GM12874 (cell line): ENCODE results near the gene SCRN3.

Source experiments
- TF ChIP-seq, protein P1 (sequence below): IDR thresholded peaks from 2 replicates; pipeline ENCODE4 v1.5.1; 2011; ENCODE audit warnings: low read depth, mild to moderate bottlenecking, control low read depth, low read length, moderate library complexity; ENCODE audit not compliant: insufficient read depth

The SCRN3 gene

GRCh38 chr2:174365571-174365970 lies 30.0 kb upstream of the SCRN3 start:
- TF ChIP-seq, protein P1, sequence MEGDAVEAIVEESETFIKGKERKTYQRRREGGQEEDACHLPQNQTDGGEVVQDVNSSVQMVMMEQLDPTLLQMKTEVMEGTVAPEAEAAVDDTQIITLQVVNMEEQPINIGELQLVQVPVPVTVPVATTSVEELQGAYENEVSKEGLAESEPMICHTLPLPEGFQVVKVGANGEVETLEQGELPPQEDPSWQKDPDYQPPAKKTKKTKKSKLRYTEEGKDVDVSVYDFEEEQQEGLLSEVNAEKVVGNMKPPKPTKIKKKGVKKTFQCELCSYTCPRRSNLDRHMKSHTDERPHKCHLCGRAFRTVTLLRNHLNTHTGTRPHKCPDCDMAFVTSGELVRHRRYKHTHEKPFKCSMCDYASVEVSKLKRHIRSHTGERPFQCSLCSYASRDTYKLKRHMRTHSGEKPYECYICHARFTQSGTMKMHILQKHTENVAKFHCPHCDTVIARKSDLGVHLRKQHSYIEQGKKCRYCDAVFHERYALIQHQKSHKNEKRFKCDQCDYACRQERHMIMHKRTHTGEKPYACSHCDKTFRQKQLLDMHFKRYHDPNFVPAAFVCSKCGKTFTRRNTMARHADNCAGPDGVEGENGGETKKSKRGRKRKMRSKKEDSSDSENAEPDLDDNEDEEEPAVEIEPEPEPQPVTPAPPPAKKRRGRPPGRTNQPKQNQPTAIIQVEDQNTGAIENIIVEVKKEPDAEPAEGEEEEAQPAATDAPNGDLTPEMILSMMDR, result no peak

GRCh38 chr2:174368691-174369090 lies 26.8 kb upstream of the SCRN3 start:
- TF ChIP-seq, protein P1, result no peak

DNA sequence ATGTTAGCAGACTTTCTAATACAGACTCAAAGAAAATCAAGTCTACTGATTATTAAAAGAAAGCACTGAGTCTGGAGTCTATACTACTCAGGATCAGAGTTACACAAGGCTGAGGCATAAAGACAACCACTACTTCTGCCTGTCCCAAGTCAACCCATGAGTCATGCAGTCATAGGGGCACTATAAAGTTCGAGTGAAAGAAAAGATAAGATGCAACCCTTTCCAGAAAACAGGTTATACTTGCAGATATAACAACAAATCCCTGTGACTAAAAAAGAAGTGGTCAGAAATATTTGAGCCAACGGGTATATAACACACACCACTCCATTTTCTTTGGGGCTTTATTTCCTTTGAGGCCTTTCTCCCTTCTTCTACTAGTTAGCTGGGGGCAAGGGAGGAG lies 18.6 kb upstream of the SCRN3 start:
- TF ChIP-seq, protein P1, result no peak

- TF ChIP-seq, protein P1, result no peak
These were observed 11.7 kb upstream of the SCRN3 start for GRCh38 chr2:174383796-174384195.

- TF ChIP-seq, protein P1, result no peak
These were observed 10.3 kb upstream of the SCRN3 start for GRCh38 chr2:174385201-174385600.

- TF ChIP-seq, protein P1, result no peak
These were observed 6.0 kb upstream of the SCRN3 start for GRCh38 chr2:174389542-174389941.

DNA sequence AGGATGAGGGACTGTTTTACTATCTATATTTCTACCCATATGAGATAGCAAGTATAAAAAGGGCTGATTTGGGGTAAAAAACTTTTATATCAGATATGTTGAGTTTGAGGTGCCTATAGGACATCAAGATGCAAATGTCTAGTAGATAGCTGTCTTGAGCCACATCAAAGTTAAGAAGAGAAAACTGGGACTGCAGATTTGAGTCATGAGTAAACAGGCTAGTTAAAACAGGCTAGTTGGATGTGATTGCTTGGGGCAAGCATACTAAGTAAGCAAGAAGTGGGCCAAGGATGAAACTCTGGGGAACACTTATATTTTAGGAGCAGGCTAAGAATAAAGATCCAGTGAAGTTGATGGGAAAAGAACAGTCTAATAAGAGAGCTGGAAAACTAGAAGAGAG lies 2.8 kb upstream of the SCRN3 start:
- TF ChIP-seq, protein P1, result no peak
